GM12864 (cell line): ENCODE data around the gene PALLD.

ENCODE experiments used
- DNase-seq: peaks from one replicate; pipeline ENCODE4 v3.0.0-alpha.2; 2011; ENCODE audit warnings: low read depth
- H3K4me3 ChIP-seq: 2 replicates; pipeline ENCODE4 v1.5.1; 2011; ENCODE audit warnings: mild to moderate bottlenecking, low read depth, low read length, control low read depth
- CTCF ChIP-seq: IDR thresholded peaks from 2 replicates; pipeline ENCODE4 v1.5.1; 2011; ENCODE audit warnings: low read depth, mild to moderate bottlenecking, moderate library complexity, low read length, control low read depth, inconsistent platforms; ENCODE audit errors: missing control alignments

PALLD gene

DNA sequence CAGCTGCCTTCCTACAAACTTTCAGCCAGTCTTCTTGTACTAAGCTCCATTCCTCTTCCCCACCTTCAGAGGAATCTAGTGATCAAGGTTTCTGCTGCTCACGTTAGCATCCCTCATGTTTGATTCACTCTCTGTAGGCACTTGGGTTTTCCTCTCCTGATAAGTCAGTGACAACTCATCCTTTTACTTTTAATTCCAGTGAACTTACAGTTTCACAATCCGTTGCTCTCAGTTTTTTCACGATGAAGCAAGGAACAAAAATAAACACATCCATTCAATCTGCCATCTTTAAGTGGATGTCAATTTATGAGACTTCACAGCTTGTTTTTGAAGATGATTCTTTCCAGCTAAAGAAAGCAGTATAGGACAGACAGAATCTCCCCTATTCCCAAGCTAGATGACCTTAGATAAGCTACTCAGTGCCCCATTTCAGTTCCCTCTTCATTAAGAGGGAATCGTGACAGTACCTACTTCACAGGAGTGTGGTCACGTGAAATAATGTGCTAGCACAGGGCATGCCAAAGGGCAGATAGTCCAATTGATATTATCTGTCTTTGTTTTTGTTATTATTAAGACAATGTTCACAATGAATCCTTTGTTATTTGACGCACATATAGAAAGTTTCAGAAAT, 234.3 kb downstream of the PALLD start:
- no peak for TF ChIP-seq CTCF
- DNase-seq = no peak
- no peak overlapping the region for H3K4me3 ChIP-seq

DNA sequence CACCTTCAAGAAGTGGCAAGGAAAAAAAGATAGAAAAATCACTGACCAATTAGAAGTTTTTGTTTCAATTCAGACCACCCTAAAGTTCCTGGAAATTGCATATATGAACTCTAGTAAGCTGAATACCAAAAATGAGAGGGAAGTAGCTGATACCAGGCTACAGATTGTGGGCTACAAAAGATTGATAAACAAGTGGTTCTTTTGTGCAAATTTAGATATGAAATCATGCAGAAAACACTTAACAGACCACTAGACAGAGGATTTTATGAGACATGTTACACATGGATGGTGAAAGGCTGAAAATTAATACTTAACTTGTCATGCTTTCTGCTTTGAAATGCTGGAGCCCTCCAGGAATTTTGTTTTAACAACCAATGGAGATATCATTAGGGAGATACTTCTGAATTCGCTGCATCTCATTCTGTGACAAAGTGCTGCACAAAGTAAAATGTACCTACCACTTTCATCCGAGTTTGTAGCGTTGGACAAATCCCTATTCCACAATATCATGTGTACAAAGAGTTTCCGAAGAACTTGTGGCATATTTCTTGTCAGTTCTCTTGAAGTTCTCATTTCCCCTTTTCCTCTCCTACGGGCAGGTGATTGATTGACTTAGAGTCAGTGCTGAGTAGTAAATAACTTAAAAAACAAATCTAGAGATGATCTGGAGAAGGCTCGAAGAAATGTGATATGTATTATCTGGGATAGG, 235.0 kb downstream of the PALLD start:
- no peak for TF ChIP-seq CTCF
- H3K4me3 ChIP-seq = no peak overlapping the region
- DNase-seq = no peak

DNA sequence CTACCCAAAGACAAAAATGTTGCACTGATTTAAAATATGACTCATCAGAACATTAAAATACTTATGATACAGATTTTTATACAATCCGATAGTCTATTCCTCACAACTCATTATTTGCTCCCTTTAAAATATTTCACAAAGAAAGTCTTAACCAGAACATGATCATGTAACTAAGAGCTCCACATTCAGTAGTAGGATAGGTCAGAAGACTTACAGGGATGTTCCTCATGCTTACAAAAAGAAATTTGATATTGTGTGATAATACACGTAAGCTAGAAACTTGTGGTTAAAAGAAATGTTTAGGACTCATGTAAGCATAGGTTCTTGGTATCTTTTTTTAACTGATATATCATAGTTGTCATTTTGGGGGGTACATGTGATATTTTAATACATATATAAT, 235.9 kb downstream of the PALLD start:
- H3K4me3 ChIP-seq = no peak overlapping the region
- DNase-seq = no peak
- TF ChIP-seq CTCF = no peak

GRCh38 chr4:168734703-168735678, 238.1 kb downstream of the PALLD start:
- DNase-seq = no peak
- H3K4me3 ChIP-seq = no peak overlapping the region
- TF ChIP-seq CTCF = no peak

GRCh38 chr4:168735735-168736134, 238.9 kb downstream of the PALLD start:
- DNase-seq = no peak
- TF ChIP-seq CTCF = no peak
- H3K4me3 ChIP-seq = no peak overlapping the region

DNA sequence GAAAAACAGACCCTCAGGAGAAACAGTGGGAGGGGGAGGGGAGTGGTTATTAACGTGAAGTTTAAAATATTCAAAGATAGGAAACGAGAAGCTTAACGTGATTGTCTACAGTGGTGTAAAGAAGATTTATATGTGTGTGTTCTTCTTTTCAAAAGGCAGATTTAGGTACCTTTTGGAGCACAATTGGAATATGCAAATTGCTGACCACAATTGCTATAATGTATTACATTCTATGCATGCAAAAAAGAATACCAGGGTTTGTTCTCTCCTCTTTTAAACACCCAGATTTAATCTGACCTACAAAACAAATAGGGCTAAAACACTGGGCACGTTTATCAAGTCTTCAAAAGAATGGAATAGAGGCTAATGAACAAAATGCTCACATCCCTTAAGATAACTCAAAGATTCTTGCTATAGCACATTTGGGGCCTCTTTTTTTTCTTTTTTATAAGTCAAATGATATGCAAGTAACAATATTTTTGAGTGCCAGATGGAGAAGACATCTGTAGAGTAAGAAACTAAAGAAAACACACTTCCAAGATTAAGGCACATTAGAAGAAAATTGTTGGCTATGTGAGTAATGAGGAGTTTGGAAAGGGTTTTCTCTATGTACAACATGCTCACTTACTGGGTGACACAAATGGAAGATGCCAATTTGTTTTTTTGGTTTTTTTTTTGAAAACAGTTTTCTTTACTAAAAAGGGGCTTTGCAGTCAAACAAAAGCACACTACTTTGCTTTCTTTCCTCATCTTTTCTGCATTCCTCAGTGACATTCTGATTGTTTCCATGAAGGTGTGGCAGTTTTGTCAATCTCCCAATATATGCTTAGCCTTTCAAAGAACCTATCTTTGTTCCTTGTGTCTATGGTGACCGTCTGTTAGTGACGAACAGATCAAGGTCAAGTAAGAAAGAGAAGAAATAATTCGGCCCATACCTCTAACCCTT, 240.3 kb downstream of the PALLD start:
- DNase-seq = no peak
- H3K4me3 ChIP-seq = no peak overlapping the region
- TF ChIP-seq CTCF = no peak
